Calu3 (cell line): Measurements from ENCODE around the gene MASTL. TPM values are rescaled to one million over a fixed set of nuclear protein-coding genes. Genes with fewer than 3 reads are reported as not detected.
A peak's percentile ranks its signal among the peaks of the same experiment; 100 is the strongest.

Experiments
- BruUV-seq: library from RNA; stranded (reverse); fragments of 400-500 nt; replicated peaks from 2 replicates; lab custom pipeline; 2021; lab: Mats Ljungman, UMichigan
- CTCF ChIA-PET: fragments of 300-600 bp; sonication (Branson Sonifier 250); formaldehyde crosslinking; loops from one replicate; lab custom pipeline; 2022; ENCODE audit warnings: antibody characterized with exemption; lab: Charles Lee
- DNase-seq: peaks from one replicate; pipeline ENCODE4 v3.0.0; 2022
- H3K27ac Mint-ChIP-seq: one replicate; pipeline ENCODE4 v1.8.0; 2022; ENCODE audit warnings: mixed read lengths; ENCODE audit not compliant: unreplicated experiment
- H3K27me3 Mint-ChIP-seq: one replicate; pipeline ENCODE4 v1.8.0; 2022; ENCODE audit warnings: mixed read lengths; ENCODE audit not compliant: unreplicated experiment
- H3K36me3 Mint-ChIP-seq: one replicate; pipeline ENCODE4 v1.8.0; 2022; ENCODE audit warnings: mild to moderate bottlenecking, moderate library complexity, mixed read lengths; ENCODE audit not compliant: insufficient read depth, unreplicated experiment
- H3K4me1 Mint-ChIP-seq: one replicate; pipeline ENCODE4 v1.8.0; 2022; ENCODE audit warnings: mild to moderate bottlenecking, low read depth, mixed read lengths; ENCODE audit not compliant: unreplicated experiment
- H3K4me3 Mint-ChIP-seq: one replicate; pipeline ENCODE4 v1.8.0; 2022; ENCODE audit warnings: mild to moderate bottlenecking, low read depth, moderate library complexity, mixed read lengths; ENCODE audit not compliant: unreplicated experiment
- H3K9me3 Mint-ChIP-seq: one replicate; pipeline ENCODE4 v1.8.0; 2022; ENCODE audit warnings: low read depth, mixed read lengths; ENCODE audit not compliant: unreplicated experiment
- CTCF ChIP-seq: fragments of 200-600 bp; IDR thresholded peaks from one replicate; pipeline ENCODE4 v1.8.0; 2022; ENCODE audit warnings: antibody characterized with exemption; ENCODE audit not compliant: unreplicated experiment
- intact Hi-C: fragments of 100-400 bp; cut with micrococcal nuclease; formaldehyde crosslinking; loops from one replicate; pipeline ENCODE4 v1.10.0; 2022; ENCODE audit not compliant: unreplicated experiment
- total RNA-seq: library from RNA; stranded (reverse); gene quantifications from 2 replicates; pipeline ENCODE4 v1.2.3, GENCODE V29; 2022

The MASTL gene
- total RNA-seq, 1 experiment from 2014 or later, result 30.2 TPM

- DNase-seq, result no peak
- H3K27ac Mint-ChIP-seq, result peak overlapping the region; percentile 44
- H3K27me3 Mint-ChIP-seq, result no peaks in the 10 kb centered on the region
- H3K4me1 Mint-ChIP-seq, result peaks cover 9% of the 10 kb centered on the region
- no peak for TF ChIP-seq CTCF
- no peaks in the 10 kb centered on the region for H3K36me3 Mint-ChIP-seq
- intact Hi-C loops, result no loop called here
- no peaks in the 10 kb centered on the region for H3K9me3 Mint-ChIP-seq
- no peak overlapping the region for H3K4me3 Mint-ChIP-seq
- CTCF ChIA-PET, result no interaction called here
- no TSS peak for BruUV-seq
These were observed 35.4 kb downstream of the MASTL start for GRCh38 chr10:27190508-27190907.

GRCh38 chr10:27192284-27192683 lies 37.1 kb downstream of the MASTL start:
- intact Hi-C loops, result no loop called here
- Mint-ChIP-seq H3K27ac (peak overlapping the region; percentile 60), H3K4me1 (peaks cover 9% of the 10 kb centered on the region), H3K27me3 (no peaks in the 10 kb centered on the region), H3K36me3 (peaks cover 5% of the 10 kb centered on the region), H3K4me3 (no peak overlapping the region), H3K9me3 (no peaks in the 10 kb centered on the region)
- TF ChIP-seq CTCF, result no peak
- CTCF ChIA-PET, result interaction anchor here (0.7 kb wide), 2 partner anchors 45 to 292 kb away, joined by 3 read pairs; no protein-coding TSS in a partner anchor
- BruUV-seq, result no TSS peak
- DNase-seq, result peak; percentile 45

- H3K9me3 Mint-ChIP-seq, result no peaks in the 10 kb centered on the region
- intact Hi-C loops, result no loop called here
- H3K4me1 Mint-ChIP-seq, result no peaks in the 10 kb centered on the region
- no peaks in the 10 kb centered on the region for H3K27me3 Mint-ChIP-seq
- no peak overlapping the region for H3K27ac Mint-ChIP-seq
- CTCF ChIA-PET, result no interaction called here
- BruUV-seq, result no TSS peak
- no peak for DNase-seq
- H3K4me3 Mint-ChIP-seq, result no peak overlapping the region
- TF ChIP-seq CTCF, result no peak
- peaks cover 9% of the 10 kb centered on the region for H3K36me3 Mint-ChIP-seq
These were observed 42.9 kb downstream of the MASTL start for GRCh38 chr10:27197980-27198620.

GRCh38 chr10:27203806-27204205 lies 48.7 kb downstream of the MASTL start:
- no peak overlapping the region for H3K27ac Mint-ChIP-seq
- intact Hi-C loops, result no loop called here
- no TSS peak for BruUV-seq
- H3K36me3 Mint-ChIP-seq, result peaks cover 9% of the 10 kb centered on the region
- no peak for DNase-seq
- H3K4me1 Mint-ChIP-seq, result no peaks in the 10 kb centered on the region
- TF ChIP-seq CTCF, result no peak
- no peak overlapping the region for H3K4me3 Mint-ChIP-seq
- no peaks in the 10 kb centered on the region for H3K9me3 Mint-ChIP-seq
- CTCF ChIA-PET, result no interaction called here
- no peaks in the 10 kb centered on the region for H3K27me3 Mint-ChIP-seq
